WTC11 (cell line): Measurements from ENCODE around the gene PDE11A. TPM values are rescaled to one million over a fixed set of nuclear protein-coding genes. Genes with fewer than 3 reads are reported as not detected.

Experiments
- ATAC-seq: fragments of 200-7000 bp; cut with Tn5 transposase; 2 replicates; pipeline ENCODE4 v1.10.0; 2021; ENCODE audit warnings: mild to moderate bottlenecking, moderate library complexity
- CTCF ChIA-PET: fragments of 300-600 bp; sonication (Branson Sonifier 250); formaldehyde crosslinking; loops from one replicate; lab custom pipeline; 2021; ENCODE audit warnings: antibody characterized with exemption; lab: Charles Lee
- POLR2A ChIA-PET: fragments of 350-600 bp; sonication (Branson Sonifier 250); formaldehyde crosslinking; loops from one replicate; lab custom pipeline; 2021; ENCODE audit warnings: antibody characterized with exemption; lab: Charles Lee
- DNase-seq: peaks from one replicate; pipeline ENCODE4 v3.0.0; 2021; ENCODE audit warnings: low spot score
- H3K27ac Mint-ChIP-seq: 2 replicates; pipeline ENCODE4 v1.8.0; 2021; ENCODE audit warnings: mixed read lengths
- H3K27me3 Mint-ChIP-seq: 2 replicates; pipeline ENCODE4 v1.8.0; 2021; ENCODE audit warnings: low read depth, mild to moderate bottlenecking, moderate library complexity, mixed read lengths
- H3K36me3 Mint-ChIP-seq: 2 replicates; pipeline ENCODE4 v1.8.0; 2021; ENCODE audit warnings: mixed read lengths
- H3K4me1 Mint-ChIP-seq: 2 replicates; pipeline ENCODE4 v1.8.0; 2022; ENCODE audit warnings: mixed read lengths
- H3K4me3 Mint-ChIP-seq: 2 replicates; pipeline ENCODE4 v1.8.0; 2021; ENCODE audit warnings: mild to moderate bottlenecking, moderate library complexity, mixed read lengths
- H3K9me3 Mint-ChIP-seq: 2 replicates; pipeline ENCODE4 v1.8.0; 2021; ENCODE audit warnings: mixed read lengths
- CREM ChIP-seq: sonication (generic); formaldehyde crosslinking; IDR thresholded peaks from 2 replicates; pipeline ENCODE4 v1.8.1; 2022; ENCODE audit warnings: mild to moderate bottlenecking, missing genetic modification reagents, moderate library complexity
- E2F1 ChIP-seq: sonication (generic); formaldehyde crosslinking; IDR thresholded peaks from 2 replicates; pipeline ENCODE4 v1.8.0; 2022; ENCODE audit warnings: mild to moderate bottlenecking, missing genetic modification reagents
- ERG ChIP-seq: fragments of 250-450 bp; sonication (Bioruptor Pico); IDR thresholded peaks from 2 replicates; pipeline ENCODE4 v1.8.0; 2021; ENCODE audit warnings: mild to moderate bottlenecking
- IRF1 ChIP-seq: sonication (generic); formaldehyde crosslinking; IDR thresholded peaks from 2 replicates; pipeline ENCODE4 v1.8.0; 2023; ENCODE audit warnings: missing genetic modification reagents
- IRF2 ChIP-seq: sonication (generic); formaldehyde crosslinking; IDR thresholded peaks from 2 replicates; pipeline ENCODE4 v1.8.0; 2022; ENCODE audit warnings: low read depth, missing genetic modification reagents, borderline replicate concordance
- MYBL2 ChIP-seq: sonication (generic); formaldehyde crosslinking; IDR thresholded peaks from 2 replicates; pipeline ENCODE4 v1.8.1; 2023; ENCODE audit warnings: mild to moderate bottlenecking, moderate library complexity, missing genetic modification reagents
- NFE2L1 ChIP-seq: sonication (generic); formaldehyde crosslinking; IDR thresholded peaks from 2 replicates; pipeline ENCODE4 v1.8.1; 2023; ENCODE audit warnings: missing genetic modification reagents
- PRDM15 ChIP-seq: sonication (generic); formaldehyde crosslinking; IDR thresholded peaks from 2 replicates; pipeline ENCODE4 v1.8.0; 2022; ENCODE audit warnings: missing genetic modification reagents
- RELA ChIP-seq: sonication (generic); formaldehyde crosslinking; IDR thresholded peaks from 2 replicates; pipeline ENCODE4 v1.8.1; 2022; ENCODE audit warnings: missing genetic modification reagents, mild to moderate bottlenecking, borderline replicate concordance
- RORB ChIP-seq: fragments of 250-450 bp; sonication (Bioruptor Pico); IDR thresholded peaks from 2 replicates; pipeline ENCODE4 v1.9.0; 2021; ENCODE audit warnings: mild to moderate bottlenecking
- SMAD3 ChIP-seq: sonication (generic); formaldehyde crosslinking; IDR thresholded peaks from 2 replicates; pipeline ENCODE4 v1.8.0; 2022; ENCODE audit warnings: missing genetic modification reagents, mild to moderate bottlenecking, borderline replicate concordance
- SMAD4 ChIP-seq: sonication (generic); formaldehyde crosslinking; IDR thresholded peaks from 2 replicates; pipeline ENCODE4 v1.8.0; 2022; ENCODE audit warnings: mild to moderate bottlenecking, missing genetic modification reagents
- TEAD1 ChIP-seq: sonication (generic); formaldehyde crosslinking; IDR thresholded peaks from 2 replicates; pipeline ENCODE4 v1.8.0; 2022; ENCODE audit warnings: mild to moderate bottlenecking, missing genetic modification reagents
- ZNF317 ChIP-seq: sonication (generic); formaldehyde crosslinking; IDR thresholded peaks from 2 replicates; pipeline ENCODE4 v1.8.1; 2023; ENCODE audit warnings: low read depth, mild to moderate bottlenecking, moderate library complexity, missing genetic modification reagents, borderline replicate concordance
- ZNF416 ChIP-seq: fragments of 250-450 bp; sonication (Bioruptor Pico); IDR thresholded peaks from 2 replicates; pipeline ENCODE4 v1.9.0; 2021; ENCODE audit warnings: mild to moderate bottlenecking, inconsistent platforms
- ZNF671 ChIP-seq: fragments of 250-450 bp; sonication (Bioruptor Pico); IDR thresholded peaks from 2 replicates; pipeline ENCODE4 v1.8.0; 2021; ENCODE audit warnings: mild to moderate bottlenecking
- total RNA-seq: library from RNA; stranded (reverse); gene quantifications from 3 replicates; pipeline ENCODE4 v1.2.3, GENCODE V29; 2021
- TF ChIP-seq, protein P1 (sequence below): fragments of 250-450 bp; sonication (Bioruptor Pico); conservative IDR thresholded peaks from 2 replicates; pipeline ENCODE4 v1.9.0; 2021; ENCODE audit warnings: mild to moderate bottlenecking
- TF ChIP-seq, protein P2 (sequence below): sonication (generic); formaldehyde crosslinking; IDR thresholded peaks from 2 replicates; pipeline ENCODE4 v1.8.1; 2023; ENCODE audit warnings: mild to moderate bottlenecking, missing genetic modification reagents, moderate library complexity
- TF ChIP-seq, protein P3 (sequence below): sonication (generic); formaldehyde crosslinking; IDR thresholded peaks from 2 replicates; pipeline ENCODE4 v1.8.0; 2023; ENCODE audit warnings: missing genetic modification reagents, mild to moderate bottlenecking, borderline replicate concordance
- TF ChIP-seq, protein P4 (sequence below): sonication (generic); formaldehyde crosslinking; IDR thresholded peaks from 2 replicates; pipeline ENCODE4 v1.8.1; 2023; ENCODE audit warnings: mild to moderate bottlenecking, missing genetic modification reagents, moderate library complexity
- TF ChIP-seq, protein P5 (sequence below): sonication (generic); formaldehyde crosslinking; IDR thresholded peaks from 2 replicates; pipeline ENCODE4 v1.8.0; 2022; ENCODE audit warnings: mild to moderate bottlenecking, missing genetic modification reagents

Gene PDE11A
- total RNA-seq, 1 experiment from 2014 or later, result 0.13 TPM

DNA sequence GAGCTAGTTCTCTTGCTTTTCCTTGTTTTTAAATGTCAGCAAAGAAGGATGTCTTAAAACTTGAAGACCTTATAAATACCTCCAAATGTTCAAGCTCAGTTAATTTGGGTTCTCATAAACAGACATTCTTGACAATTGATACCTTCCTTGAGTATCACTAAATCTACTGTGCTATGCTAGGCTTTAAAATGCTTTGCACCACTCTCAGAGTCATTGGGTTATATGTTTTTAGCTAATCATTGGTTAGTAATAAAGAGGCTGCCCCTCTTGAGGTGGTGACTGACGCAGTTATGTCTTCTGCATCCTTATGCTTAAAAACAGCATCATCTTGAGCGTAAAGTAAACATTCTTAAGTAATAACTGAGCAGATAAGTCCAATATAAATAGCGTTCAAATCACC is 404.0 kb downstream of the PDE11A start (continued):
- TF ChIP-seq PRDM15 (CRISPR knock-in tag) (no peak), SMAD3 (CRISPR knock-in tag) (no peak), RORB (CRISPR knock-in tag) (no peak), E2F1 (no peak)
- TF ChIP-seq, protein P1, sequence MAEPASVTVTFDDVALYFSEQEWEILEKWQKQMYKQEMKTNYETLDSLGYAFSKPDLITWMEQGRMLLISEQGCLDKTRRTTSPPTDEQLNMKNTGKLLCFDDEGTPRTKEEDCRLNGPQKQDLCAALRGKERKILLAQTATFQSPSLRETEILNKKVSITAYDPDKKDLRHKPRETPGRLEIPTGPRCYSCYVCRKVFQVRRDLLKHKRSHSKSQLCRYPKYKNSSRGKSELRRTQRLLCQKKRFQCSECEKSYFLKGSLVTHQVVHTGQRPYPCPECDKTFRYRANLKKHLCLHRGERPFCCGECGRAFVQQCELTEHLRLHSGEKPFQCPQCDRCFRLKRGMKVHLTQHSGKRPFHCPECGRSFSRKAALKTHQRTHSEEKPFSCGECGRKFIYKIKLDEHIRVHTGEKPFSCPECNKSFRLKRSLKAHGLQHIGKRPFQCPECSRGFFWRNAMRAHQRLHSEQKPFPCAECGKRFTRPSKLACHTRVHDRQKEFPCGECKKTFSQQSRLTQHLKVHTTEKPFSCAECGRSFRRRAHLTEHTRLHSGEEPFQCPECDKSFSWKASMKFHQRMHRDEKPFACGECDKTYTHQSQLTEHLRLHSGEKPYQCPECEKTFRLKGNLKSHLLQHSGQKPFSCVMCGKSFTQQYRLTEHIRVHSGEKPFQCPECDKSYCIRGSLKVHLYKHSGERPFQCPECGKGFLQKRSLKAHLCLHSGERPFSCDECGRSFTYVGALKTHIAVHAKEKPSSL (CRISPR knock-in tag), result no peak

GRCh38 chr2:177667626-177668025 is 405.0 kb downstream of the PDE11A start:
- POLR2A ChIA-PET, result no interaction called here
- no peaks in the 10 kb centered on the region for H3K36me3 Mint-ChIP-seq
- ATAC-seq, result peak; percentile 18; the same call in 1 of the 2 replicates
- no peak for TF ChIP-seq RELA (CRISPR knock-in tag)
- TF ChIP-seq, protein P2, sequence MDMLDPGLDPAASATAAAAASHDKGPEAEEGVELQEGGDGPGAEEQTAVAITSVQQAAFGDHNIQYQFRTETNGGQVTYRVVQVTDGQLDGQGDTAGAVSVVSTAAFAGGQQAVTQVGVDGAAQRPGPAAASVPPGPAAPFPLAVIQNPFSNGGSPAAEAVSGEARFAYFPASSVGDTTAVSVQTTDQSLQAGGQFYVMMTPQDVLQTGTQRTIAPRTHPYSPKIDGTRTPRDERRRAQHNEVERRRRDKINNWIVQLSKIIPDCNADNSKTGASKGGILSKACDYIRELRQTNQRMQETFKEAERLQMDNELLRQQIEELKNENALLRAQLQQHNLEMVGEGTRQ, result no peak
- TF ChIP-seq ZNF317 (CRISPR knock-in tag), result no peak
- no peak for TF ChIP-seq SMAD3 (CRISPR knock-in tag)
- no peak for TF ChIP-seq ERG (CRISPR knock-in tag)
- TF ChIP-seq, protein P3, sequence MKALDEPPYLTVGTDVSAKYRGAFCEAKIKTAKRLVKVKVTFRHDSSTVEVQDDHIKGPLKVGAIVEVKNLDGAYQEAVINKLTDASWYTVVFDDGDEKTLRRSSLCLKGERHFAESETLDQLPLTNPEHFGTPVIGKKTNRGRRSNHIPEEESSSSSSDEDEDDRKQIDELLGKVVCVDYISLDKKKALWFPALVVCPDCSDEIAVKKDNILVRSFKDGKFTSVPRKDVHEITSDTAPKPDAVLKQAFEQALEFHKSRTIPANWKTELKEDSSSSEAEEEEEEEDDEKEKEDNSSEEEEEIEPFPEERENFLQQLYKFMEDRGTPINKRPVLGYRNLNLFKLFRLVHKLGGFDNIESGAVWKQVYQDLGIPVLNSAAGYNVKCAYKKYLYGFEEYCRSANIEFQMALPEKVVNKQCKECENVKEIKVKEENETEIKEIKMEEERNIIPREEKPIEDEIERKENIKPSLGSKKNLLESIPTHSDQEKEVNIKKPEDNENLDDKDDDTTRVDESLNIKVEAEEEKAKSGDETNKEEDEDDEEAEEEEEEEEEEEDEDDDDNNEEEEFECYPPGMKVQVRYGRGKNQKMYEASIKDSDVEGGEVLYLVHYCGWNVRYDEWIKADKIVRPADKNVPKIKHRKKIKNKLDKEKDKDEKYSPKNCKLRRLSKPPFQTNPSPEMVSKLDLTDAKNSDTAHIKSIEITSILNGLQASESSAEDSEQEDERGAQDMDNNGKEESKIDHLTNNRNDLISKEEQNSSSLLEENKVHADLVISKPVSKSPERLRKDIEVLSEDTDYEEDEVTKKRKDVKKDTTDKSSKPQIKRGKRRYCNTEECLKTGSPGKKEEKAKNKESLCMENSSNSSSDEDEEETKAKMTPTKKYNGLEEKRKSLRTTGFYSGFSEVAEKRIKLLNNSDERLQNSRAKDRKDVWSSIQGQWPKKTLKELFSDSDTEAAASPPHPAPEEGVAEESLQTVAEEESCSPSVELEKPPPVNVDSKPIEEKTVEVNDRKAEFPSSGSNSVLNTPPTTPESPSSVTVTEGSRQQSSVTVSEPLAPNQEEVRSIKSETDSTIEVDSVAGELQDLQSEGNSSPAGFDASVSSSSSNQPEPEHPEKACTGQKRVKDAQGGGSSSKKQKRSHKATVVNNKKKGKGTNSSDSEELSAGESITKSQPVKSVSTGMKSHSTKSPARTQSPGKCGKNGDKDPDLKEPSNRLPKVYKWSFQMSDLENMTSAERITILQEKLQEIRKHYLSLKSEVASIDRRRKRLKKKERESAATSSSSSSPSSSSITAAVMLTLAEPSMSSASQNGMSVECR, result no peak
- no peak for TF ChIP-seq CREM (CRISPR knock-in tag)
- no peak for TF ChIP-seq SMAD4 (CRISPR knock-in tag)
- TF ChIP-seq, protein P4, sequence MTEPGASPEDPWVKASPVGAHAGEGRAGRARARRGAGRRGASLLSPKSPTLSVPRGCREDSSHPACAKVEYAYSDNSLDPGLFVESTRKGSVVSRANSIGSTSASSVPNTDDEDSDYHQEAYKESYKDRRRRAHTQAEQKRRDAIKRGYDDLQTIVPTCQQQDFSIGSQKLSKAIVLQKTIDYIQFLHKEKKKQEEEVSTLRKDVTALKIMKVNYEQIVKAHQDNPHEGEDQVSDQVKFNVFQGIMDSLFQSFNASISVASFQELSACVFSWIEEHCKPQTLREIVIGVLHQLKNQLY (CRISPR knock-in tag), result no peak
- TF ChIP-seq ZNF671, result no peak
- TF ChIP-seq, protein P5, sequence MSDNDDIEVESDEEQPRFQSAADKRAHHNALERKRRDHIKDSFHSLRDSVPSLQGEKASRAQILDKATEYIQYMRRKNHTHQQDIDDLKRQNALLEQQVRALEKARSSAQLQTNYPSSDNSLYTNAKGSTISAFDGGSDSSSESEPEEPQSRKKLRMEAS (CRISPR knock-in tag), result no peak
- no peak for TF ChIP-seq NFE2L1 (CRISPR knock-in tag)
- TF ChIP-seq MYBL2, result no peak
- no peak for TF ChIP-seq IRF1
- TF ChIP-seq TEAD1, result no peak
- TF ChIP-seq IRF2 (CRISPR knock-in tag), result no peak
- TF ChIP-seq ZNF416, result no peak

More at GRCh38 chr2:177667626-177668025, 405.0 kb downstream of the PDE11A start:
- DNase-seq, result no peak
- CTCF ChIA-PET, result interaction anchor here (2.7 kb wide), 1 partner anchor 63 kb away, joined by 7 read pairs; no protein-coding TSS in a partner anchor
- no peak overlapping the region for H3K4me3 Mint-ChIP-seq
- no peak overlapping the region for H3K27ac Mint-ChIP-seq
- peaks cover 97% of the 10 kb centered on the region for H3K27me3 Mint-ChIP-seq
- H3K9me3 Mint-ChIP-seq, result no peaks in the 10 kb centered on the region
- peaks cover 26% of the 10 kb centered on the region for H3K4me1 Mint-ChIP-seq
